Superior temporal gyrus (tissue), 1 donor: Measurements from ENCODE around the gene EEIG1.

Experiments used
- DNase-seq: peaks from one replicate; pipeline ENCODE4 v3.0.0-alpha.2; 2016; ENCODE audit errors: extremely low spot score

The EEIG1 gene

DNA sequence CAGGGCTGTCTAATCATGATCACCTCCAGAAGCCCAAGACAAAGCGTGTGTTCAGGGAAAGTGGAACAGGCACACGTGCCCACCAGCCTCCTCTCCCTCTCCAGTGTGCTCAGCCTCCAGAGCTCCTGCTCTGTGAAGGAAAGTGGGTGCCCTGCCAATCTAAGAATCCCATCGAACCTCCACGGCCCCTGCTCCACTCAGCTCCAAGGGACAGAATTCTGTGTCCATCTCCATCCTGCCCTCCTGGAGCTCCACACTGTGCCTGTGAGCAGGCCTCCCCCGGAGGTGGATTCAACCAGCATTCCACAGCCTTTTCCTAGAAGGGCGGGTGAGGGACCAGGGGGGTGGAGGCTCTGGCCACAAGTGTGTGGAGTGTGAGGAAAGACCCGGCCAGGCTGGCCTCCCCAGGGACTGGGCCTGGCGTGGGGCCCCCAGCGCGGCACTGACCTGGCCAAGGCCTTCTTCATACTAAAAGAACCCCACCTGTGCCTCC lies 6.0 kb downstream of the EEIG1 start:
- peak; percentile 53 for DNase-seq

DNA sequence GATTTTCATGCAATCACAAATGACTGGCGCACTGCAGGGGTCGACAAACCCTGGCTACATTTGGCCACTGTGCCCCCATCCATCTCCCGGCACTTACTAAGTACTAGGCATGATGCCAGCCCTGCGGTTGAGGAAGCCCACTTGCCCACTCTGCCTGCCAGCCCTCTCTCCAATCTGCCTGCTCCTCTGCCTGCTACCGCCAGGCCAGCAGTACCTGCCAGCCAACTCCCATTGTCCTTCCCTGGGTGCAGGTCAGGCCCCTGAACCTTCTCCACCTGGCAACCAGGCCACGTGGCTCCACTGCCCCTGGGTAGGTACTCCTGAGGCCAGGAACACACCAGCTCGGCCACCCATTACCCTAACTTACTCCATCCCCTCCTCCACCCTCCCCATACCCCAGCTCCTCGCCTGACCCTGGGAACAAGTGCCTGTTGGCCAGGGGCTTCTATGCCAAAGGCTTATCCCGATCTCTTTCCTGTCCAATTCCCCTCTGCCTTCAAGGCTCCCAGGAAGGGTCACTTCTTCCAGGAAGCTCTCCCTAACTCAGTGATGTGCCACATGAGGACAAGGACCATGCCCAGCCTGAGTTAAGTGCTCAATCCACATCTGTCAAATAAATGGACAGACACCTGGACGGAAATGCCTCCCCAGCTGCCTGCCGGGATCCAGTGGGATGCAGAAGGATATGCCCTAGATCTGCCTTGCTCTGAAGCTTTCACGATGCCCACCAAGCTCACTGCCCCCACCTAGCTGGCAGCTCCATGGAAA lies 6.6 kb downstream of the EEIG1 start:
- no peak for DNase-seq

GRCh38 chr9:127973169-127974000 lies 7.4 kb downstream of the EEIG1 start:
- DNase-seq = peak; percentile 68

- peak; percentile 81 for DNase-seq
These were observed 8.4 kb downstream of the EEIG1 start for GRCh38 chr9:127972236-127972871.

DNA sequence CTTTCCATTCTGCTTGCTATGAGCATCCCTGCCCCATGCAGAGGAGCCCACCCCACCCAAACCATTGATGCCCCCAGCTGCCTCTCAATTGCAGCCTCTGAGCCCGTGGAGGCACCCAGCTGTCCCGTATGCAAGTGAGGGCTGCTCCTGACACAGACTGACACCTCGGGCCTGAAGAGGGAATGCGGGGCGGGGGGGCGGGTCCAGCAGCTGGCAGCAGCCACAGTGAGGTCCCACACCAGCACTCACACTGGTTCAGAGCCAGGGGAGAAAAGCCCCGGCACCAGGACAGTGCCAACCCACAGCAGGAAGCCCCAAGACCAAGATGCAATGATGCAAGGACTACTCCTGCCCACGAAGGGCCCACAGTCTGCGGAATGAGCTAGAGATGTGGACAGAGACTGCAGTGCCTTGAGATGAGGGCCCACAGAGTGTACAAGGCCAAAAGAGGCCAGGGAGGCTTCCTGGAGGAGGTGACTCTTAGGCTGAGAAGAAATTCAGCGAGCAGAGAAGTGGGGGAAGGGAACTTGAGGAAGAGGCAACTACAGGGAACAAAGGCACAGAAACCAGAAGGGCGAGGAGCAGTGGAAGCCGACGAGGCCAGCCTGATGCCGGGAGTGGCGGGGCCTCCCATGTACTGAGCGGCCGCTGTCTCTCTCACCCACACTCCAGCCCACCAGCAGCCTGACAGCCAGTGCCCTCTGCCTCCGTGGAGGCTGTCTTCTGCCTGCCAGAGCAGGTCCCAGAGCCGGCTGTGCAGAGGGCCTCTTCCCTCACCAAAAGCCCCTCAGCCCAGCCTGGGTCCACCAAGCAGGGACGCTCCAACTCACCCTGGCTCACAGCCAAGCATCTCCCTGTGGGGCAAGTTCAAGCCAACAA lies 9.2 kb downstream of the EEIG1 start:
- peak; percentile 86 for DNase-seq

- peak; percentile 21 for DNase-seq
These were observed 10.1 kb downstream of the EEIG1 start for GRCh38 chr9:127970401-127971313.

DNA sequence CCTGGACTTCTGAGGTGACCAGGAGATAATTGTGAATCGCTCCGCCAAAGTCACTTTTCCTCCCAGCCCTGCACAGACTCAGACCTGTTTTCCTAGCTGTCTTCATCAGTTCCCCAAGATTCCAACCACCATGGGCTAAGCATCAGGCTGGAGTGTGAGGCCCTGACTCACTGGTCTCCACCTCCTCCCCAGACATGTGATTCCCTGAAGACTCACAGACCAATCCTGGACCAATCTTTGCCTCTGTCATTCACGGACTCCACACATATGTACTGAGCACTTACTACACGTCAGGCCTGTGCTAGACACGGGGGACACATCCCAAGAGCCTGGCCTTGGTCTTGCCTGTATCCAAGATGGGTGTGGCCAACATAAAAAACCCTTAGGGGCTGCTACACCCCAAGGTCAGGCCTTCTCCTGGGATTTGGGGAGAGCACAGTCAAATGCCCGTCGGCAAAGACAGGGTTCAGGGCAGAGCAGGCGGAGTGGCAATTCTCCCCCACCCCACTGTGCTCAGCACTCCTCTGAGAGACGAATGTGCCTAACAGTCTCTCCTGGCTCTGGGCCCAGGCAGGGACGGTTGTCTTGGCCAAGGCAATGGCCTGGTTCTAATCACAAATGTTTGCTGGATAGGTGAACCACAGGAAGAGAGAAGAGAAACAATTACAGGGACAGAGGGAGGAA lies 11.9 kb downstream of the EEIG1 start:
- DNase-seq = peak; percentile 71

- DNase-seq = no peak
These were observed 12.7 kb downstream of the EEIG1 start for GRCh38 chr9:127968042-127968441.

DNA sequence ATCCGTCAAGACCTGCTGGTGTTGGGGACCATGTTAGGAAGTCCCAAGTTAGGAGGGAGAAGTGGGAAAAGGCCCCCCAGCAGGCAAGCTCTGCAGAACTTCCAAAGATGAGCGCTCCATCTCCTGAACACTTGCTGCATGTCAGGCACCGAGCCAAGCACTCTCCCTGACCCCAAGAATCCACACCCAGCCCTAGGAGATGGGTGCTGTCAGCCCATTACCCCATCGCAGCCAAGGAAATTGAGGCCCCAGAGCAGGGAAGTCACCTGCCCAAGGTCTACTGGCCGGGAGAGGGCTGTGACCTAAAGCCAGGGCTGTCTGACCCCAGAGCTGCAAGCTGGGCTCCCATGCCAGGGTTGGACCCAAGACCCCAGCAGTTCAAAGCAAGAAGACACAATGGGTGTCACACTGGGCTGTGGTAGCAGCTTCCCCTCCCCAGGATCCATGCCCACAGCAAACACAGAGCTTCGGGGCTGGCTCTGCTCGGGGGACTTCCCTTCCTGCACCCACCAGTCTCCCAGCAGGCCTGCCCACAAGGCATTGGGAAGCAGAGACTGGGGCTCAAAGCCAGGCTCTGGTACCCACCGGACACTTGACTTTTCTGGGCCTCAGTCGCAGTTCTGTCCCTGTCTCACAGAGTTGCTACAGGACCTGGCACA lies 13.5 kb downstream of the EEIG1 start:
- peak; percentile 13 for DNase-seq

DNA sequence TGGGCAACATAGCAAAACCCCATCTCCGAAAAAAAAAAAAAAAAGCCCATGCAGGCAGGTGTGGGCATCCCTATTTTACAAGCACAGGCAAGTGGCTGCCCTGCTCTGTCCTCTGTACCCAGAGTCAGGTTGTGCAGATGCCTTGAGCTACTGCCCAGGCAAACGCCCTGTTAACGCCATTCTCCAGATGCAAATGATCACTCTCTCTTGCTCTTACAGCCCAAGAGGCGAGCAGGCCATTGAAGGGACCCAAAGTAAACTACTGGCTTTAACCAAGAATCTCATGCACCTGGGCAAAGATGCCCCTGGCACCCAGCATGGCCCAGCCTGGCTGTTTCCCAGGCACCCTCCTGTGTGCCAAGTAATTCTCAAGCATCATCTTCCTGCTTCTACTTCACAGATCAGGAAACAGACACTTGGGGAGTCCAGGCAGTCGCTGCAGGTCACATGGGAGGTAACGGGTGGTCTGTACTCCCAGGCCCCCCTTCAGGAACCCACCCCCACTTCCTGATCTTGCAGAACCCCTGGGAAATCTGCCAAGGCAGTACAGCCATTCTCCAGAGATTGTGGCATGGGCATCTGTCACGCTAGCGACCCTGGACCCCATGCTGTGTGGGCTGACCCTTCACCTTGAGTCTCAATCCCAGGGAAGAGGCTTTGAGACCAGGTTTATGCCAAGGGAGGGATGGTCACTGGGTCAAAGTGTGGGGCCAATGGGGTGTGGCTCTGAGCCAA lies 14.2 kb downstream of the EEIG1 start:
- DNase-seq = peak; percentile 26

DNA sequence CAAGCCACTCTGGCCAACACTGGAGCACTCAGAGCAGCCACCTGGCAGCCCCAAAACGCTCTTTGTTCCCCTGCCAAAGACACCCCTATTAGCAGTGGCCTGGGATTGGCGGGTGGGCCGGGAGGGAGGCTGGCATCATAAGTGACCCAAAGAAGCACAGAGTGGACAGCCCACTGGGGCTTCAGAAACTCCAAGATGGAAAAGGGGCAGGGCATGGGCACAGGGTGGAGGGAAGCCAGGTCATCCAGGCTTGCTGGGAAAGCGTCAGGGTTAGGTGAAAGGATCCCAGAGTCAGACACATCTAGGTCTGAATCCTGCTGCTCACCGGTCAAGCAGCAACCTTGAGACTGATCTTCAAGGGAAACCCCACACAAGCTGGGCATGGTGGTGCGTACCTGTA lies 14.8 kb downstream of the EEIG1 start:
- no peak for DNase-seq

GRCh38 chr9:127963359-127964064 lies 17.3 kb downstream of the EEIG1 start:
- no peak for DNase-seq

DNA sequence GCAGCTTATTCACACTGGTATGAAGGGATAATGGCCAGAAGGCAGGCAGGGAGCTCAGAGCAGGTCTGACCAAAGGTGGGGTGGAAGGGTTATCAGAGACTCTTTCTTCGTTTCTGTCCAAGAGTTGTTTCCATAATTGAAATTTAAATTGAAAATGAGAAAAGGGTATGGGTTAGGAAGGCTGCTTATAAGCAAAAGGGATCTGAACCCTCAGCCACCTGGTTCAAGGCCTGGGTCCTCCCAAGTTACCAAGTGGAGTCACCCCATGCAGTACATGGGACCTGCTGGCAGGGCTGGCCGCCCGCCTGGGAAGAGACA lies 17.8 kb downstream of the EEIG1 start:
- no peak for DNase-seq

- DNase-seq = no peak
These were observed 18.5 kb downstream of the EEIG1 start for GRCh38 chr9:127962278-127962677.

DNA sequence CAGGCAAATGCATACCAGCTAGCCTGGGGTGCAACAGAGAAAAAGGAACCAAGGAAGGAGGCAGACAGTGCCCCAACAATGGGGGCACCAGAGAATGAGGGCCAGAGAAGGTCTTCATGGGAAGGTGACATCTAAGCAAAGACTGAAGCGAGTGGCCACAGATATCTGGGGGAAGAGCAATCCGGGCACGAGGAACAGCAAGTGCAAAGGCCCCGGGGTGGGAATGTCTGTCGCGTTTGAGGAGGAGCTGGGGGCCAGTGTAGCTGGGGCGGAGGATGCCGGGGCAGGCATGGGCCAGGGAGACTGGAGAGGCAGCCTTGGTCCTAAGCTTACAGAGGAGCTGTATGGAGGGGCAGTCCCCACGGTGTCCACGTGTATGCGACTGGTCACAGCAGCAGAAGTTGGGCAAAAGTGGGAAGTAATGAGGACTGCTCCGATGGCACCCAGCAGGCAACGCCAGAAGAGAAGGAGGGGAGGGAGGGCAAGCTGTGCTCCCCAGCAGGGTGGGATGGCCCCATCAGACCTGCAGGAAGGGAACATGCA lies 19.1 kb downstream of the EEIG1 start:
- DNase-seq = no peak

GRCh38 chr9:127961155-127961490 lies 19.7 kb downstream of the EEIG1 start:
- DNase-seq = no peak

DNA sequence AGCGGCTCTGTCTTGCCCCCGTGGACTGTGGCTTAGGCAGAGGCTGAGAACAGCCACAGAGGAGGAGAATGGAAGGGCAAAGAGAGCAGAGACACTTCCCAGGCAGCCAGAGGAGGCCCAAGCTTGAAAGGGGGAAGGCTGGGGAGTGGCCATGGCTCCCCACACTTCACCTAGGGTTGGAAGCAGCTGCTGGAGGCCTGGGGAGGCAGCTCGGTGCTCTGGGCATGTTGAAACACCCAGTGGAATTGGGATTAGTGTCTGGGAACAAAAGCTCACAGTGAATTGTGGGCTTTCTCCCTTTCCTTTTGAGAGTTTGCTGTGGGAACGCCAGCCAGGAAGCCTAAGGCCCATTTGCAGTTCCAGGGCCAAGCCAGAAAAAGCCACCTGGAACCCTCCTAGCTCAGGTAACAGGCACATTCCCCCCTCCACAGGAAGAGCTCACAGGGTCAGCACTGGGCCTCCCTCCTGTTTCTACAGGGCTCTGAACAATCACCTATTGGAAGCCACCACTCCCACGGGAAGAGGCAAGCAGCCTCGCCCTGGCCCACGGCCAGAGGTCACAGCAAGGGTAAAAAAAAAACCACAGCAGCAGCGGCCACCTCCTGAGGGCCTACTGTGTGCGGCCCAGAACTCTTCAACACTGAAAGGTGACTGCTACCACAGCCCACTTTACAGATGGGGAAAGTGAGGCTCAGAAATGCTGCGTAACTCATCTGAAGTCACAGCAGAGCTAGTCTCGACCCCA lies 20.2 kb downstream of the EEIG1 start:
- DNase-seq = no peak
